Melanocyte of skin (primary cell): ENCODE measurements around the gene NPIPB13. TPM values are rescaled to one million over a fixed set of nuclear protein-coding genes. Genes with fewer than 3 reads are reported as not detected.

Experiments
- small RNA-seq, 2 donors: library from RNA; depleted of rRNA; stranded (forward); fragments of <200 nt; gene quantifications; one replicate each; pipeline ENCODE3, GENCODE V24; 2012
- total RNA-seq, 2 donors: library from RNA; depleted of rRNA; stranded (reverse); fragments of >200 nt; gene quantifications; 2 replicates each; pipeline ENCODE4 v1.2.3, GENCODE V29; 2012

Gene NPIPB13
- 1 to 10 TPM in 1 of 2 donors, under 1 TPM in 1; 1.00 to 5.2 TPM for total RNA-seq

GRCh38 chr16:30248379-30248778 is at the start of gene NPIPB13:
TSS of gene NPIPB13 (minus strand) at chr16:30248479. CDS start at chr16:30245573, 2,906 bp downstream.

GRCh38 chr16:30199049-30199448 is 49.2 kb downstream of the NPIPB13 start, which contains the start of gene SULT1A3:
TSS of gene SULT1A3 (plus strand) at chr16:30199255. CDS start at chr16:30200729, 1,474 bp downstream.

Small RNA genes lying within 50 kb of the gene (small RNA-seq; reads per million reads assigned to genes)
- gene AC106782.4 = 0 reads per million in 2 donors

Other genes starting within 250 kb of the NPIPB13 start
- gene DOC2A, start 237.5 kb downstream of the NPIPB13 start, total RNA-seq = under 1 TPM in 1 of 2 donors, not detected in 1; 0.33 TPM
- gene C16orf92, start 225.3 kb downstream of the NPIPB13 start, total RNA-seq = not detected
- gene TLCD3B, start 217.2 kb downstream of the NPIPB13 start, total RNA-seq = not detected
- gene ALDOA, start 182.7 kb downstream of the NPIPB13 start, total RNA-seq = 100 to 1,000 TPM; 768 to 871 TPM
- 100 to 1,000 TPM; 138 to 221 TPM for gene PPP4C, start 172.5 kb downstream of the NPIPB13 start, total RNA-seq
- 1 to 10 TPM in 1 of 2 donors, under 1 TPM in 1; 0.33 to 1.7 TPM for gene TBX6, start 156.6 kb downstream of the NPIPB13 start, total RNA-seq
- 1 to 10 TPM; 6.0 to 7.9 TPM for gene YPEL3, start 152.3 kb downstream of the NPIPB13 start, total RNA-seq
- gene GDPD3, start 134.9 kb downstream of the NPIPB13 start, total RNA-seq = under 1 TPM; 0.33 to 0.69 TPM
- 10 to 100 TPM; 16.5 to 21.6 TPM for gene MAPK3, start 125.3 kb downstream of the NPIPB13 start, total RNA-seq
- 1 to 10 TPM in 1 of 2 donors, under 1 TPM in 1; 0.69 to 1.3 TPM for gene CORO1A, start 64.9 kb downstream of the NPIPB13 start, total RNA-seq
- gene BOLA2B, start 54.8 kb downstream of the NPIPB13 start, total RNA-seq = 100 to 1,000 TPM; 189 to 253 TPM
- gene SLX1A, start 54.6 kb downstream of the NPIPB13 start, total RNA-seq = 10 to 100 TPM; 28.6 to 51.3 TPM
- gene SULT1A3, start 49.2 kb downstream of the NPIPB13 start, total RNA-seq = 1 to 10 TPM; 1.4 to 3.3 TPM
- gene CD2BP2, start 106.8 kb upstream of the NPIPB13 start, total RNA-seq = 10 to 100 TPM; 27.9 to 31.3 TPM
- gene TBC1D10B, start 122.0 kb upstream of the NPIPB13 start, total RNA-seq = 10 to 100 TPM; 28.2 to 35.6 TPM
- gene MYL11, start 126.3 kb upstream of the NPIPB13 start, total RNA-seq = not detected
- not detected for gene SEPTIN1, start 134.1 kb upstream of the NPIPB13 start, total RNA-seq
- 1 to 10 TPM; 5.7 to 5.9 TPM for gene ZNF48, start 146.9 kb upstream of the NPIPB13 start, total RNA-seq
- gene ZNF771, start 159.1 kb upstream of the NPIPB13 start, total RNA-seq = 10 to 100 TPM in 1 of 2 donors, 1 to 10 TPM in 1; 9.3 to 13.3 TPM
- 10 to 100 TPM; 13.4 to 52.6 TPM for gene DCTPP1, start 181.6 kb upstream of the NPIPB13 start, total RNA-seq
- 10 to 100 TPM; 20.0 to 21.3 TPM for gene SEPHS2, start 197.4 kb upstream of the NPIPB13 start, total RNA-seq
- gene ITGAL, start 224.3 kb upstream of the NPIPB13 start, total RNA-seq = not detected